ENCODE data around the gene BEND6. TPM values are rescaled to one million over a fixed set of nuclear protein-coding genes. Genes with fewer than 3 reads are reported as not detected.

BEND6 gene
- total RNA-seq, 1 experiment from 2014 or later: 2.1 TPM

- ChIA-PET CTCF (interaction anchor here (0.7 to 15.8 kb wide), 9 partner anchors 34 to 371 kb away, joined by 3 to 154 read pairs (median 3); partner anchors contain the start of gene PRIM2), POLR2A (interaction anchor here (0.8 to 3.6 kb wide), 7 partner anchors 15 to 370 kb away, joined by 3 to 21 read pairs (median 13); no protein-coding TSS in a partner anchor)
- peak; percentile 18 for DNase-seq (ENCODE audit: unreplicated experiment)
- no peak for TF ChIP-seq CTCF (IDR thresholded peaks at IDR 0.05; ENCODE audit: unreplicated experiment)
- Mint-ChIP-seq H3K4me1 (ENCODE audit: insufficient read depth, unreplicated experiment) (peaks cover 13% of the 10 kb centered on the region), H3K27ac (ENCODE audit: low read depth, unreplicated experiment) (peak overlapping the region; percentile 95), H3K4me3 (ENCODE audit: unreplicated experiment) (peak overlapping the region; percentile 97), H3K27me3 (ENCODE audit: insufficient read depth, unreplicated experiment) (no peaks in the 10 kb centered on the region), H3K36me3 (ENCODE audit: insufficient read depth, unreplicated experiment) (no peaks in the 10 kb centered on the region), H3K9me3 (ENCODE audit: unreplicated experiment) (no peaks in the 10 kb centered on the region)
- no TSS peak for BruUV-seq (replicated peaks)
- intact Hi-C loops (cut with micrococcal nuclease): loop anchor here (2.0 to 10.0 kb wide), 2 partner anchors 59 to 249 kb away; no protein-coding TSS in a partner anchor
Measured at GRCh38 chr6:56953597-56954402, 1.1 kb upstream of the BEND6 start.

GRCh38 chr6:56955171-56956155, 556 bp downstream of the BEND6 start:
- CTCF ChIA-PET: interaction anchor here (0.6 to 15.8 kb wide), 30 partner anchors 8 to 369 kb away, joined by 3 to 154 read pairs (median 4); partner anchors contain the start of genes KIAA1586 and PRIM2
- TSS peak; percentile 45 for BruUV-seq (replicated peaks)
- Mint-ChIP-seq H3K27ac (ENCODE audit: low read depth, unreplicated experiment) (peak overlapping the region; percentile 29), H3K36me3 (ENCODE audit: insufficient read depth, unreplicated experiment) (no peaks in the 10 kb centered on the region), H3K27me3 (ENCODE audit: insufficient read depth, unreplicated experiment) (no peaks in the 10 kb centered on the region), H3K4me3 (ENCODE audit: unreplicated experiment) (peak overlapping the region; percentile 97), H3K9me3 (ENCODE audit: unreplicated experiment) (no peaks in the 10 kb centered on the region), H3K4me1 (ENCODE audit: insufficient read depth, unreplicated experiment) (peaks cover 13% of the 10 kb centered on the region)
- TF ChIP-seq CTCF (IDR thresholded peaks at IDR 0.05; ENCODE audit: unreplicated experiment): peak; percentile 77
- POLR2A ChIA-PET: interaction anchor here (0.5 to 2.7 kb wide), 18 partner anchors 17 to 369 kb away, joined by 3 to 21 read pairs (median 4); partner anchors contain the start of genes PRIM2 and ZNF451
- DNase-seq (ENCODE audit: unreplicated experiment): peak; percentile 92
- intact Hi-C loops (cut with micrococcal nuclease): loop anchor here (1.0 to 10.0 kb wide), 6 partner anchors 17 to 361 kb away; no protein-coding TSS in a partner anchor

- Mint-ChIP-seq H3K27ac (ENCODE audit: low read depth, unreplicated experiment) (no peak overlapping the region), H3K27me3 (ENCODE audit: insufficient read depth, unreplicated experiment) (no peaks in the 10 kb centered on the region), H3K36me3 (ENCODE audit: insufficient read depth, unreplicated experiment) (no peaks in the 10 kb centered on the region), H3K4me3 (ENCODE audit: unreplicated experiment) (no peak overlapping the region), H3K9me3 (ENCODE audit: unreplicated experiment) (no peaks in the 10 kb centered on the region), H3K4me1 (ENCODE audit: insufficient read depth, unreplicated experiment) (peaks cover 13% of the 10 kb centered on the region)
- CTCF ChIA-PET: interaction anchor here (0.6 to 15.8 kb wide), 9 partner anchors 9 to 90 kb away, joined by 3 to 154 read pairs (median 5); no protein-coding TSS in a partner anchor
- POLR2A ChIA-PET: interaction anchor here (0.7 to 2.7 kb wide), 3 partner anchors 10 to 52 kb away, joined by 3 to 21 read pairs (median 4); no protein-coding TSS in a partner anchor
- TF ChIP-seq CTCF (IDR thresholded peaks at IDR 0.05; ENCODE audit: unreplicated experiment): no peak
- BruUV-seq (replicated peaks): no TSS peak
- intact Hi-C loops (cut with micrococcal nuclease): loop anchor here (10.0 kb wide), 1 partner anchor 252 kb away; no protein-coding TSS in a partner anchor
- DNase-seq (ENCODE audit: unreplicated experiment): no peak
Measured at GRCh38 chr6:56956491-56956890, 1.6 kb downstream of the BEND6 start.
